HuH-7 (cell line): ENCODE measurements around the gene GALNT8.
"Not testable (repeated sequence)": the region's sequence is repeated elsewhere in the genome, so short reads cannot be mapped to it uniquely, and the experiment has no call there.

Experiments
- DNase-seq: peaks from one replicate; pipeline ENCODE4 v3.0.0; 2011; ENCODE audit warnings: low spot score

Gene GALNT8

DNA sequence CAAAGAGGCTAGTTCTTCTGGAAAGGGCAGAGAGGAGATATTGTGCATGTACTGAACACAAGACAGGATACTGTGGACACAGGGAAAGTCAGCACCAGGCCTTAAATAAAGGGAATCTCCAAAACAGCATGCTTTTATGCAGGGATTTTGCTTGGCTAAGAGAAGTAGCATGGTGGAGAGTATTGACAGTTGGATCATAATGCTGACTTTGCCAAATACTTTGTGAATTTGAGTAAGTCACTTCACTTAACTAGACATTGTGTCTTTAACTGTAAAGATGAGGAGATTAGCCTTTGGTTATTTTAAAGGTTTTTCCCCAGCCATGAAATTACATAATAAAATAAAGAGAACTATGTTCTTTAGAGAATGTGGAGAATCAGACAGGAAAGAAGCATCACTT lies 24.5 kb downstream of the GALNT8 start:
- DNase-seq, result no peak

DNA sequence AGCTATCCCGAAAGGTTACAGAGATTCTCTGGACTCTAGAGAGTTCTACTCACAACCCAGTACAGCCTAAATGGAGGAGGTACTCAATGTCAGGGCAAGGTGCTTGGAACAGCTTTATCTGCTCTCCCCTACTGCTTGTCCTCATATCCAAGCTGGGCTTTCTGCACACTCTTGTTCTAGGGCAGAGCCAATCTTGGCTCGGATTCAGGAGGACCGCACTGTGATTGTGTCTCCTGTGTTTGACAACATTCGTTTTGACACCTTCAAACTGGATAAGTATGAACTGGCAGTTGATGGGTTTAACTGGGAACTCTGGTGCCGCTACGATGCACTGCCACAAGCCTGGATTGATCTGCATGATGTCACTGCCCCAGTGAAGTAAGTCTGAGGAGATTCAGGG lies 25.0 kb downstream of the GALNT8 start:
- DNase-seq, result no peak

DNA sequence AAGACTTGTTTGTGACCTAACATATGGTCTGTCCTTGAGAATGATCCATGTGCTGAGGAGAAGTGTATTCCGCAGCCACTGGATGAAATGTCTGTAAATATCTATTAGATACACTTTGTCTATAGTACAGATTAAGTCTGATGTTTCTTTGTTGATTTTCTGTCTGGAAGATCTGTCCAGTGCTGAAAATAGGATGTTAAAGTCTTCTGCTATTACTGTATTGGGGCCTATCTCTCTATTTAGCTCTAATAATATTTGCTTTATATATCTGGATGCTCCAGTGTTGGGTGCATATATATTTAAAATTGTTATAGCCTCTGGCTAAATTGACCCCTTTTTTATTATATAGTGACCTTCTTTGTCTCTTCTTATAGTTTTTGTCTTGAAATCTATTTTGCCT lies 31.5 kb downstream of the GALNT8 start:
- not testable (repeated sequence) for DNase-seq

DNA sequence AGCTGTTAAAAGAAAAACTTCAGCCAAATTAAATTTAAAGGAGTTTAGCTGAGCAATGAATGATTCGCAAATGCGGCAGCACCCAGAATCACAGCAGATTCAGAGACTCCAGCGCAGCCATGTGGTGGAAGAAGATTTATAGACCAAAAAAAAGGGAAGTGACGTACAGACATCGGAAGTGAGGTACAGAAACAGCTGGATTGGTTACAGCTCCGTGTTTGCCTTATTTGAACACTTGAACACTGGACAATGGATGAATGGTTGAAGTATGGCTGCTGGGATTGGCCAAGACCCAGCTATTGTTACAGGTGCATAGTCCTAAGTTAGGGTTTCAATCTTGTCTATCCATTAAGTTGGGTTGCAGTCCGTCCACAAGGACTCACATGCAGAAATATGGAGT lies 42.6 kb downstream of the GALNT8 start:
- no peak for DNase-seq

DNA sequence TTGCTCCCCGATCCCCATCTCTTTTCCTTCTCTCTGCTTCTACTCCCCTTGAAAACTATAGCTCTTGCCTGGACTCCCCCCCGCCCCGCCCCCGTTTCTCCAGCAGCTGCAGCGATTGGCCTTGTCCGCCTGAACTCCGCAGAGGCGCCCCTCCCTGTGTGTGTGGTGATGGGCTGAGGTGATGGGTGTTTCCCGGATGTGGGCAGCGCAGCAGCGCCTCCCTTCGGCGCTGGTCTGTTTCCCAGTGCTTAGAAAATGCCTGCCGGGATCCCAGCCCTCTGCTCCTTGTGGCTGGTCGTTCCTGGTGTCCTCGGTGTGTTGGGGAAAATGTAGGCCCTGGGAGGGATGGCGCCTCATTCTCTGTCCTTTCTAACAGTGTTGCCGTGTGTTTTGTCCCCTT lies 43.3 kb downstream of the GALNT8 start:
- peak; percentile 60 for DNase-seq

DNA sequence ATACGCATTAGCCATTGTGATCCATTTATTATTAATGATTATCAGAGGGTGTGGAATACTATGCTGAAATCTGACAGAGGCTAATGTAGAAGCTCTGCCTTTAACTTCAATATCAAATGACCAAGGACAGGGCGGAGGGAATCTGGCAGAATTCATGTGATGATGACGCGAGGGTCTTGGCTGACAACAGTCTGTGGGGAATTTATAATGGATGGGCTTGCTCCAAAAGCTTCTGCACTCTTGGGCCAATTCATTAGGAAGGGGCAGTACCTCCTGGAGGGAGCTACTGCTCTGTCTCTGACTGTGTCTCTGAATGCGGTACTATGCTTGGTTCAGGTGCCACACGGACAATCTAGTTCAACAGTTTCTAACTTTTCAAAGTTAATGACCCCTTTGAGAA lies 46.2 kb downstream of the GALNT8 start:
- DNase-seq, result no peak

DNA sequence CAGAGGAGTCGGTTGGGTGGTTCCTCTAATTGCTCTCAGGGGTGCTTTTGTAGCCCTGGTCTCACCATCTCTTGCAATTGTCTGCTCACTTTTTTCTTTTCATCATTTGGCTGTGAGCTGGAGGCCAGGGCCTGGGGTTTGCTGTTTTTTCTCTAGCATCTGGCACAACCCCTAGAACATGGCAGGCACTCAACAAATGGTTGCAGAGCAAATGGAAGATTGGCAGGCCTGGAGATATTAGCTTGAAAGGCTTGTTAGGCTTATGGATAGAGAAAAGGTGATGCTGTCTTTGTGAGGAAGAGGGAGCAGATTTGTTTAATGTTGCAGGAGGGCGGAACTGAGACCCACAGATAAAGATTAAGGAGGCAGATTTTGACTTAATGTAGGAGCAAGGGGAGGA lies 47.0 kb downstream of the GALNT8 start:
- DNase-seq, result no peak

DNA sequence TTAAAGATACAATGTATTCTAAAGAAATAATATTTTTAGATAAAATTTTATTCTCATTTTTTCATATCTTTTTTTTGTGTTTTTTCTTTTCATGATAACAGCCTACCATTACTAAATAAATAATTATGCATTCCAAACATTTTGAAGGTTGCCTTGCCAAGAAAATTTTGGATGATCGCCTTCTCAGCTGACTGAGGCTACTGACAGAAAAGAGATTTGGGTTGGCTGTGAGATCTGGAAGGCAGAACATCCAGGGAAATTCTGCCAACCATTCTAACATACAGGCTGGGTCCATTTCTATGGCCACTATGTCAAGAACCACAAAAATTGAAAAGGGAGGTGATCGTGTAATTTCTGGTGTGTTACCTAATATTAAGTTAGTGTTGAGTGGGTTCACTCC lies 48.1 kb downstream of the GALNT8 start:
- DNase-seq, result no peak

DNA sequence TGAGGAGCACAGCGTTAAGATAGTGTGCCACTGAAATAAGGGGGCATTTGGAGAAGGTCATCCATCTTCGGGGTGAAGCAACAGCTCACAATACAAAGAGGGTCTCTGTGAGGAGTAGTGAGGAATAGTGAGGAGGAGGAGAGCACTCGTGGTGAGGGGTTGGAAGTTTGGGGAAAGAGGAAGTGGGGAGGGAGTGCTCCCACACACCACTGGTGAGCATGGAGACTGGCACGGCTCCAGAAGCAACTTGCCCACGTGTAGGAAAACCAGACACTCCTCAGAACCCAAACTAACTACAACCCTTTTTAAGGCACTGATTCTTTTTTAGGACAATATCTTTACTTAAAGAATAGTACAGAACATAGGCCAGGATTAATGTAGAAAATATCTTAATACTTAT lies 48.9 kb downstream of the GALNT8 start:
- no peak for DNase-seq

DNA sequence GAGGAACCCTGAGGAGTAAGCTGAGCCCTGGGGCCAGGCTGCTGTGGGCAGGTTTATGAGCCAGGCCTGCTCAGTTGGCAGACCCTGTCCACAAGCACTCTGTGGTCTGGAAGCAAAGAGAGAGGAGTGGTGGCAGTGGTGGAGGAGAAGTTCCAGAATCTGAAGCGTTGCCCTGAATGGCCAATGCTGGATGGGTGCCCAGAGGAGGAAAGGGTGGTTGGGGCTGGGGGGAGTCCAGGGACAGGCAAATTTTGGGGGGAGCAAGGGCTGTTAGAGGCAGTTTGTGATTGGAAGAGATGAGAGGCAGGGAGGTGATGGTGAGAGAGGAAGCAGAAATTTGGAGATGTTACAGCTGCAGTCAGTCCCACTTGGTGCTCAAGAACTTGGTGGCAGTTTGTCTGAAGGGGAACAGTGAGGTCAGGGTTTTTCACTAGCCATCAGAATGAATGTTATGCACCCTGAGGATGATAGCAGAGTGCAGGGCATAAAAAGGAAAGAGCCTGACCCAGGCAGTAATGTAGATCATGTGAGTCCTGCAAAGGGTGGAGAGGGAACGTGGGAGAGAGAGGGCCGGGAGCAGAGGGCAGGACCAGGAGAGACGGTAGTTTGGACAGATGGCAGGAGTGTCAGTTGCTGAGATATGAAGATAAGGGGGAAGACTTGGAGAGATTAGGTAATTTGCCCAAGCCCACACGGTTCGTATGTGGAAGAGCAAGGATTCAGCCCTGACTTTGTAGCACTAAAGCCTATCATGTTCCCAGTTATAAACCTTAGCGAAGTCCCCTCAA lies 51.2 kb downstream of the GALNT8 start:
- no peak for DNase-seq

DNA sequence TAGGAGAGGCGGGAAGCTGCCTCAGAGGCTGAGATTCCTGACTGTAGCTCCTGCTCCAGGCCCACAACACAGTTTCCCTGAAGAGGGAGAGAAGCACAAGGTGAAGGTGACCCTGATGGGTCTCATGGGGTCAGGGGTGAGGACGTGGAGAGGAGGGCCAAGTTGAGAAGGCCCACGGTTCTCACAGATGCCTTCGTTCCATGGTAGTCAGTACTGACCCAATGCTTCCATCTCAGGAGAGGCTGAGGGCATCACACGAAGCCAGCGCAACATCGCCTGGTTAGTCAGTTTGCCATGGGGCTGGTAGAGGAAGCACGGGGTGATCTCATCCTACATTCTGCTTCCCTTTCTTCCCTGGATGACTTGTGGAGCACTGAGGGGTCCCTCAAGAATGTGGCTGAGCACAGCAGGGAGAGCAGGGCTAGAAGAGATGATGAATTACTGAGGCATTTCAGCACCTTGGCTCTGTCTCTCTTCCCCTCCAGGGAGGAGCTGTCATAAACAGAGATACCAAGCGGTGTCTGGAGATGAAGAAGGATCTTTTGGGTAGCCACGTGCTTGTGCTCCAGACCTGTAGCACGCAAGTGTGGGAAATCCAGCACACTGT lies 51.9 kb downstream of the GALNT8 start:
- no peak for DNase-seq

DNA sequence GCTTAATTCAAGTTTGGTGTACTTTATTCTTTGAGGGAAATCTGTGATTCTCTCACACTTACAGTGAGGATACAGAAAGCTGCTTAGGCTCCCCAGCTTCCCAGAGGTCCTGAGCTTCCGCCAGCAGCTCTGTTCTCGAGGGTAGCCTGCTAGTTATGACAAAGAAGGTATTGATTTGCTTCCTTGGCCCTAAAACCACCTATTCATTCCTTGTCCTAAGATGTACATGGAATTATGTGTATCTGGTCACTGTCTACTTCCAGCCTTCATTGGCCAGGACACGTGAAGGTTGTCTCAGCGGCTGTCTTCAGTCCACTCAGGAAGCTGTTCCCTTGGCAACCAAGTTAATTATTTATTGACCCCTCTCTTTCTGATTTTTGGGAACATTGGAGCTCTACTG lies 55.7 kb downstream of the GALNT8 start:
- no peak for DNase-seq

DNA sequence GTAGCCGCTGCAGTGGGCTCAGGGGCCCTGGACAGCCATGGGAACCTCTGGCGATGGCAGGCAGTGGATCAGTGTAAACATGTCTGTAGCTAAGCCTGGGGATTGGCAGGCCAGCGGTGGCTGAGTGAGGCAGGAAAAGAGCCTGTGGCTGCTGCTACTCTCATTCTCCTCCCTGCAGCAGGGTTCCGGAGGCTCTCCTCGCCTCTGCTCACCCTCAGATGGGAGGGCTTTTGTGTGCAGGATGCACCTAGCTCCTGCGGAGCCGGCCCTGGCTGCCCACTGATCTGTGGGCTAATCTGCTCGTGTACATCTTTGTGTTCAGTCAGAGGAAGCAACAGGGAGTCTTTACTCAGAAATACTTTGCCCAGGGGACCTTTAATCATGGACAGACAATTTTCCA lies 59.5 kb downstream of the GALNT8 start:
- no peak for DNase-seq

DNA sequence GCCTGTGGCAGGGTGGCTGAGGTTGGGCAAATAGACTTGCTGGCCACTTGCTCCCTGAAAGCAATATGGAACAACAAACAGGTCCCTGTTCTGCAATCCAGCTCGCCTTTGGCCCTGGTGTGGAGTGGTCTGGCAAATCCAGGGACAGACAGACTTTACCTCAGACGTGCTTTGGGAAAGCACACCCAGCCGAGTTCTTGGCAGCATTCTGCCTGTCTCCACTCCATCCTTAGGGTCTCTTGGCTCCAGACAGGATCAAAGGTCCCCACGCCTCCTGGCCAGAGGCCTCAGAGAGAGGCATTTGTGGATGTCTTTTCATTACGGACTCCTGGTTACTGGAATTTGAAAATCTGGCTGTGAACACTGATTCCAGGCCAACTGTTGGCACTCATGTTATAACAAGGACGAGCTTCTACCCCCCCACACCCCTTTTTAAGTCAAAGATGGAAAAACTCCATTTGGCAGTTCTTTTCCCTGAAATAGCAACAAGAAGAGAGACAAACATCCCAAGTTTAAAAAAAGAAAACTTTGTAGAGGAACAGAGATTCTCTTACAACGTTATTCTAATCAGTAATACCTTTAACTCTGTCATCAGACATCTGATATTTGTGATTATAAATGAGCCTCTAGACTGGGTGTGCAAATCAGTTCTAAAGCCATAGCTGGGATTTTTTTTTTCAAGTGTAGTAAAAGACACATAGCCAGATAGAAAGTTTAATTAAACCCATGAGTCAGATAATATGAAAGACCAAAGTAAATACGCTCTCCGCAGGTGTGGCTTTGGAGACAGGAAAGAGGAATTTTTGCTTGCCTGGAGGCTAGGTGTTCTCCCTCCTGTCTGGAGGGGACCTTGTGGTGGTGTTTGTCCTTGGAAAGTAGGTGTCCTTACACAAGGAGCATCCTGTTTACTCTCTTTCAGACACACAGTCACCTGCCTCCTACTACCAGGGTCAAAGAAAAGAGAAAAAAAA lies 60.7 kb downstream of the GALNT8 start:
- DNase-seq, result no peak

DNA sequence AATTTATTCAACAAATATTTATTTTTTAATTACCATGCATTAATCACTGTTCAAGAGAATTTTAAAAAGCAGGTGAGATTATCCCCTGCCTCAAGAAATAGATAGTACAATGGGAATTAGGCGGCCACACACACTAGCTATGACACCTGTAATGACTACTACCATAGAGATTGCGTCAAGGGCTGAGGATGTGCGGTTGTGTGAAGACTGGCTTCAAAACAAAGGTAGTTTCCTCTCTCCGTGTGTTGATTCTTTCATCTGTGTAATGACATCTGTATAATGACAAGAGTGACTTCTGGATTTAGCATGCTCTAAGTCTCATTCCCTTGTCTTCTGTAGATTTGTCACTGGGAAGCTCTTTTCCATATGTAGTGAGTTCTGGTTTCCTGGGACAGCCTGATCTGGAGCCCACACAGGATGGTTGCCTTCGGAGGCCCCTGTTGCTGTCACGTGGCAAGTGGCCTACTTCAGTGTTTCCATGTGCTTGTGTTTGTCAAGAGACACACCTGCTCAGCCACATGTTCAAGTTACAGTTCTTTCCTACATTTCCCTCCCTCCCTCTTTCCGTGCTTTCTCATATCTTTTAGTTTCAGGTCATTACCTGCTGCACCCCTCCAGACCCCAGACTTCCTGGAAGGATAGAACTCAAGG lies 64.3 kb downstream of the GALNT8 start:
- DNase-seq, result no peak

DNA sequence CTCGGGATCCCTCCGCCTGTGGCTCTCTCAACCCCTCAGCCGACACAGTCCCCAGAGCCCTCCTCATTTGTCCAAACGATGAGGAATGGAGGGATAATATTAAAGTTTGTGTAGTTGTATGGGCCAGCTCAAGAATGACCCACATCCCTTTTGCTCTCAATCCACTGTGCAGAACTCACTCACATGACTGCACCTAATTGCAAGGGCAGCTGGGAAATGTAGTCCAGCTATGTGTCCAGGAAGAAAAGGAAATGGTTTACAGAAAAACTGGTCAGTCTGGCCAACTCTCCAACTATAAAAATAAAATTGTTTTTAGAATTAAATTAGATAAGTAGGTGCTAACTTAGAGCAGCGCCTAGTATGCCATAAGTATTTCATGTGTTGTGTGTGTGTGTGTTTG lies 66.6 kb downstream of the GALNT8 start:
- no peak for DNase-seq

DNA sequence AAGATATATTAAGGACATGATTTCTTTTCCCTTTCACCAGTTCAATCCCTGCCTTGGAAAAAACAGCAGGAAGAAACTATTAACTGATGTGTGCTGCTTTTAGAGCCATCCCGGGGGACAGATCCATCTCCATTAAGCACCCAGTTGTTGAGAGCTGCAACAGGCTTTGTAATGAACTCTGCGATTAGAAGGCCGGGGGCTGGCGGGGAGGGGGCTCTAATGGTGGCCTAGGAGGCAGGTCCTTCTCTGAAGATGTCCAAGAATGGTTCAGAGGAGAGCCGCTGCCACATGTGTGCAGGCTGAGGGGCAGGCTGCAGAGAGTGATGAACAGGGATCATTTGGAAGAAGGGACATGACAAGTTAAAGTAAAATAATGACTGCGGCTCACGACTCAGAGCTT lies 67.8 kb downstream of the GALNT8 start:
- no peak for DNase-seq

DNA sequence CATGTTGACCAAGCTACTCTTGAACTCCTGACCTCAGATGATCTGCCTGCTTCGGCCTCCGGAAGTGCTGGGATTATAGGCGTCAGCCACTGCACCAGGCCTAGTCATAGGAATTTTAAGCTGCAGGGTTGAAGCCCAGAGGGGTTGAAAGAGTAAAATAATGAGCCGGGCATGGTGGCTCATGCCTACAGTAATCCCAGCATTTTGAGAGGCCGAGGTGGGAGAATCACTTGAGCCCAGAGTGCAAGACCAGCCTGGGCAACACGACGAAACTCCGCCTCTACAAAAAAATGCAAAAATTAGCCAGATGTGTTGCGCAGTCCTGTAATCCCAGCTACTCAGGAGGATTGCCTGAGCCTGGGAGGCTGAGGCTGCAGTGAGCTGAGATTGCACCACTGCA lies 69.6 kb downstream of the GALNT8 start:
- no peak for DNase-seq

DNA sequence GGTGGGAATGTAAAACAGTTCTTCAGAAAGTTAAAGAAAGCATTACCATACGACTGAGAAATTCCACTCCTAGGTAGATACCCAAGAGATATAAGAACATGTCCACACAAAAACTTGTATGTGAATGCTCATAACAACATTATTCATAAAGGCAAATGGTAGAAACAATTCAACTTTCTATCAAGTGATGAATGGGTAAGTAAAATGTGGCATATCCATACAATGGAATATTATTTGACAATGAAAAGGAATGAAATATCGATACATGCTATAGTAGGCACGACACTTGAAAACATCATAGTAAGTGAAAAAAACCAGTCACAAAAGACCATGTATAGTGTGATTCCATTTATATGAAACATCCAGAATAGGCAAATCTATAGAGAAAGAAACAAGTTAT lies 71.3 kb downstream of the GALNT8 start:
- DNase-seq, result no peak

DNA sequence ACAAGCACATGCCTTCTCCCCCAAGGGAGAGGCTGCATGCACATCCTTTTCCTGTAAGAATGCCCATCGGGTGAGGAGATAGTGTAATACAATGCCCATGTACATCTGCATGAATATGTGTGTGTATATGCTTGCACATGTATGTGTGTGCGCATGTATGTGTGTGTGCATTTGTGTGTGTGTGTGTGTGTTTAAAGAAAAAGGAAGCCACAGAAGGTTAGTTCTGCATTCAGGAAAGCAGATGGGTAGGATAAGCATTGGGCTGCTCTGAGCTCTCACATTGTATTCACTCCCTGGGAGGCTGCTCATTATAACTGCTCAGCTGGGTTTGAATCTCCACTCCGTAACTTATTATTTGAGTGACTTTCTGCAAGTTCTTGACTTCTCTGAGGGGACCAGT lies 74.3 kb downstream of the GALNT8 start:
- DNase-seq, result no peak

DNA sequence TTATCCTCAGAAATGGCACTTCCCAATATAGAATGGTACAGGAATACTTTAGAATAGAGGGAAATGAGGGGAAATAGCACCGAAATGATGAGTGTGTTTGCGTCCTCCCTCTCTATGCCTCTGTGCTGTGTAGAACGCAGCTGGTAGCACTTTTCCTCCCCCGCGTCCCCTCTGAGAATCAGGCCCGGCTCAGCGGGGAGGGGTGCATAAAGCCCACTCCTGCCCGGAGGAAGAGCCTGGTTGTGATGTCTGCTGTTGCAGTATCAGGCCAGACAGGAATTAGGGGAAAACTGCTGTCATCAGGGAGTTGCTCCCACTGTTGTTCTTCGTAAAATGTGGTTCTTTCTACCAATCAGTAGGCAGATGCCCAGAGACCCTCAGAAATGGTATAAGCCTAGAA lies 76.0 kb downstream of the GALNT8 start:
- no peak for DNase-seq

DNA sequence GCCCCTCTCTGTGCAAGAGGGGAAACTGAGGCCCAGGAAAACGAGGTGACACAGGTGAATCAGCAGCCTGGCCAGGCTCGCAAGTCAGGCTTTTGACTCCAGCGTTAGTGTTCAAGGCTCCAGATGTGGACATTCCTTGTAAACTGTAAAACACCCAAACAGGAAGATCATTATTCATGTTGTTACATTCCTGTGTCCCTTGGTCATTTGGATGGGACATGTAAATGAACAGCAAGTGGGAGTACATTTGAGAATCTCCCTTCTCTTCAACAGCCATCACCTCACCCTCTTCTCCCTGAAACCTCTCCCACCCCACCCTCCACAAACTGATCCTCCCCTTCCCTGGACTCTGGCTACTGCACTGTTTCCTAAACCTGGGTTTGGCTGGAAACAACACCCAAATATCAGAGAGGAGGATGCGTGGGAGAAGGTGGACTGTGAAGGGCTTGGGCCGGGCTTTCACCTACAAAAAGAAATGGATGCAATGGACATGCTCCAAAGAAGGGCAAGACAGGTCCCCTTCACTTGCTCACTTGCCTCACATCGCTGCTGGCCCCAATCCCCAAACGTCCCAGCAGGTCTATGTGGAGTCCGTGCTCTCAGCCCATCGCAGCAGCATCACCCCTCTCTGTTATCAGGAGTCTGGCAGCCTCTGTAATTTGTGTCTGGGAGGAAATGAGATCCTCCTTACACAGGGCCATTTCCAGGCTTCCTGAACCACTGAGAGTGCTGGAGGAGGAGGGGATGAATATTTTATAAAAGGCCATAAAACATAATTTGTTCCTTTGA lies 76.7 kb downstream of the GALNT8 start:
- no peak for DNase-seq
